Measurements from ENCODE around the gene CETP.
A peak's percentile ranks its signal among the peaks of the same experiment; 100 is the strongest.

CETP gene, protein sequence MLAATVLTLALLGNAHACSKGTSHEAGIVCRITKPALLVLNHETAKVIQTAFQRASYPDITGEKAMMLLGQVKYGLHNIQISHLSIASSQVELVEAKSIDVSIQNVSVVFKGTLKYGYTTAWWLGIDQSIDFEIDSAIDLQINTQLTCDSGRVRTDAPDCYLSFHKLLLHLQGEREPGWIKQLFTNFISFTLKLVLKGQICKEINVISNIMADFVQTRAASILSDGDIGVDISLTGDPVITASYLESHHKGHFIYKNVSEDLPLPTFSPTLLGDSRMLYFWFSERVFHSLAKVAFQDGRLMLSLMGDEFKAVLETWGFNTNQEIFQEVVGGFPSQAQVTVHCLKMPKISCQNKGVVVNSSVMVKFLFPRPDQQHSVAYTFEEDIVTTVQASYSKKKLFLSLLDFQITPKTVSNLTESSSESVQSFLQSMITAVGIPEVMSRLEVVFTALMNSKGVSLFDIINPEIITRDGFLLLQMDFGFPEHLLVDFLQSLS

DNA sequence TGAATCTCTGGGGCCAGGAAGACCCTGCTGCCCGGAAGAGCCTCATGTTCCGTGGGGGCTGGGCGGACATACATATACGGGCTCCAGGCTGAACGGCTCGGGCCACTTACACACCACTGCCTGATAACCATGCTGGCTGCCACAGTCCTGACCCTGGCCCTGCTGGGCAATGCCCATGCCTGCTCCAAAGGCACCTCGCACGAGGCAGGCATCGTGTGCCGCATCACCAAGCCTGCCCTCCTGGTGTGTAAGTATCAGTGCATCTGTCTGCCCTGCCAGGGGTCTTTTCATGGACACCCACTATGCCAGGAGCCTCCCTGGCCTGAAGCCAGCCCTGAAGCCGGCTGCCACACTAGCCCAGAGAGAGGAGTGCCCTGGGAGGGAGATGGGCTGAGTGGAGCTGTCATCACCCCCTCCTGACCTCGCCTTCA lies at the start of gene CETP:
TSS of gene CETP (plus strand) at position 100 of the 431 bp plus-strand sequence. CDS start at position 130, 30 bp downstream.
- DNase-seq (ENCODE audit: low spot score) = no peak

DNA sequence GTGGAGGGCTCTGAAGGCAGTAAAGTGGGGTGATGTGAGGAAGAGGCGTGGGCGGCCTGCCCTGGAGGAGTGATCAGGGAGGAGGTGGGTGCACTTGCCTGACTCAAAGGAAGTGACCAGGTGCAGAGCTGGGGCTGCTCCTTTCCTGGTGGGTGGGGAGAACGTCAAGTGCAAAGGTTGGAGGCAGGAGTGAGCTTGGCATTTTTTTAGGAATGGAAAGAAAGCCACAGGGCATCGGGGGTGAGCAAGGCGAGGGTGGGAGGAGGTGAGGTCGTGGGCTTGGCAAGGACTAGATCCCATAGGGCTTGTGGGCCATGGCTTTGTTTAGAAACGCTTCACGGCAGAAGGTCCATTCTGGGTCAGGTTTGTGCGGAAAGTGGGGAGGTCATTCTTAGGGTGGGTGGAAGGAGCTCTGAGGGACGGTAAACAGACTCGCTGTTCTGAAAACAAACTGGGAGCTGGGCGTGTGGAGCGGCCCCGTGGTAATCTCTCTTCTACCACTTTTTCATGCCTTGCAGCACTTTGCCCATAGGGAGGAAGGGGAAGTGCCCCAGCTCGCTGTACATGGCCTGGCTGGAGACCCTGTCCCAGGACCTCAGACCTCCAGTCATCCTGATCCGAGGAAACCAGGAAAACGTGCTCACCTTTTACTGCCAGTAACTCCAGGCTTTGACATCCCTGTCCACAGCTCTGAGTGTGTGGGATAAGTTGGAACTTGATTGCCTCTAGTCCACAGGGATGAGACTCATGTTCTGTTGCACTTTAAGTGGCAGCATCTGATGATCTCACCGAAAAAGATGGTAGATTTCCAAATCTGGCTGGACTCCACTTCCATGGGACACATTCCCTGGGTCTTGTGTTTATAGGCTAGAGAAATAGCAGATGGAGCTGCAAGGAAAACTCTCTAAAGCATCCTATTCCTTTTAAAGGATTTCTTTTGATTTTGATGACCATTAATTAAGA lies 48.7 kb upstream of the CETP start:
- DNase-seq (ENCODE audit: low spot score) = no peak

DNA sequence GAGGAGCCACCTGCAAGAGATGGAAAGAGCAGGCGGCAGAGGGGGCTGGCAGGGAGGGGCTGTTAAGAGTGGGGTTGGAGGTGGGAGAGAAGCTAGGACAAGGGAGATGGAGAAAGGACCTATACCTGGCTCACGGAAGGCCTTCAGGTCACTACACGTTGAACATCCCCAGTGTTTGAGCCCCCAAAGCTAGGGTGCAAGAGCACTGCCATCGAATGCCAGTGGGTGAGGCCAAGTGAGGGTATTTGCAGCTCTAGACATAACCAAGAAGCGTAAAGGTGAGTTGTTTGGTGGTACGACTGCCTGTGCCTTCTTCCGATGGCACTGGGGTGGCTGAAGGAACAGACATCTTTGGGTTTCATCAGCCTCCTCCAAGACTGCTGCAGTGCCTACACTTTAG lies 46.9 kb upstream of the CETP start:
- no peak for DNase-seq (ENCODE audit: low spot score)

DNA sequence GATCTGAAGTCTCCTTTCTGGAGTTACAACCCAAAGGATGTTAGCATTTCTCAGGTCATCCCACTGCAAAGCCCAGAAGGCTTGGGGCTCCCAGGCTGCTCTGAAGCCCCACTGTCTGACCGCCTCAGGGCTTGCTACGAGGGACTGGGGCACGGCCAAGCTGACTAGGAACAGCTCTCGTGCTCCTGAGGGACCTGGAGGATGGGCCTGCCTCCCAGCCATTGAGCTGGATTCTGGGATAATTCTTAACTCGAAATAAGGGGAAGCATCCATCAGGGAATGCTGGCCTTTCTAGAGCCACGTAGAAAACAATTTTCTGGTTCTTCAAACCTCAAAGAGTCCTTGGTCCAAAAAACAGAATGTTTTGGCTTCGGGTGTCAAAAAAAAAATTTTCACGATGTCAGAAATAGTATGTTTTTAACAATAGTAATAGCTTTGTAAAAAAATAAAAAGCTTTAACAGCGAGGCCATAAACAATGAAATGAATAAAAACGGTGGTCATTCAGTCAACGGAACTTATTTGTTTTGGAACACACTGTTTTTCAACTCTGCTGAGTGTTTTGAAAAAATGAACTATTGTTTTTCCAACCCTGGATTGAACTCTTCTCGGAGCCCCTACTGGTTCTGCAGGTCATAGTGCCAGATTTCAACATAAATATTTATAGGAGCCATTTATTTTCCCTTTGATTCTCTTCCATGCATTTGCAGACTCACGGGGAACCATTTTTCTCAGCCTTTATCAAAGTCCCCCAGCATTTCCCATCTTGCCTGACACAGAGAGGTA lies 46.2 kb upstream of the CETP start:
- DNase-seq (ENCODE audit: low spot score) = no peak

DNA sequence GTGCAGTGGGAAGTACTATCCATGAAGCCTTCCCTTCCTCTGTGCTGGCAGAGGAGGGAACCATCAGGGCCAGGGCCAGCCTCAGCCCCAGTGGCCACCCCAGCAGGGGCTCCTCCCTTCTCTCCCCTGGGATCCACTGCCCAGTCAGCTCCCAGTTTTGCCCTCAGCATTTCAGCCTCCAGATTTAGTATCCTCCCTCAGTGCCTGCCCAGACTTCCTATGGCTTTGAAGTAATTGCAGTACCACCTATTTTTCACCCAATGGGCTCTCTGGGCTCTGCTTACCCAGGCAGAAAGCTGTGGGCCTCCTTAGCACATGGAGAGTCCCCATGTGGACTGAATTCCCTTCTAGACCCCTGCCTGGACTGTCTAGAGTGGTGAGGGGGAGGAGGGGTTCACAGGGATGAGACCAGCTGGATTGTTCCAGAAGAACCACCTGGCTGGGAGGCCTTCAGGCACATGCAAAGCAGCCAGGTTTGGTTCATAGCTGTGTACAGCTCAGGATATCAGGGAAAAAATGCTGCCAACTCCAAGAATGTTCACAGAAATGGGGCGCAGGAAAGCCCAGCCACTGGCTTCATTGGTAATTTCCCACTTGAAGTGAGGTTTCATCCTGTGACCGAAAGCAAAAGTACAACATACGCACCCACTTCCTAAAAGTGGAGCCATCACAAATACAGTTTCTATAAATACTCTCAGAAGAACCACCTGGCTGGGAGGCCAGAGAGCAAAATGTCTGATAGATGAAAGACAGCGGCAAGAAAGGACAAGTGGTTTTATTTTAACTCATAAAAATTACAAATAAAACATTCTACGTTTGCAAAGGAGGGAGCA lies 45.0 kb upstream of the CETP start:
- DNase-seq (ENCODE audit: low spot score) = peak; percentile 34

DNA sequence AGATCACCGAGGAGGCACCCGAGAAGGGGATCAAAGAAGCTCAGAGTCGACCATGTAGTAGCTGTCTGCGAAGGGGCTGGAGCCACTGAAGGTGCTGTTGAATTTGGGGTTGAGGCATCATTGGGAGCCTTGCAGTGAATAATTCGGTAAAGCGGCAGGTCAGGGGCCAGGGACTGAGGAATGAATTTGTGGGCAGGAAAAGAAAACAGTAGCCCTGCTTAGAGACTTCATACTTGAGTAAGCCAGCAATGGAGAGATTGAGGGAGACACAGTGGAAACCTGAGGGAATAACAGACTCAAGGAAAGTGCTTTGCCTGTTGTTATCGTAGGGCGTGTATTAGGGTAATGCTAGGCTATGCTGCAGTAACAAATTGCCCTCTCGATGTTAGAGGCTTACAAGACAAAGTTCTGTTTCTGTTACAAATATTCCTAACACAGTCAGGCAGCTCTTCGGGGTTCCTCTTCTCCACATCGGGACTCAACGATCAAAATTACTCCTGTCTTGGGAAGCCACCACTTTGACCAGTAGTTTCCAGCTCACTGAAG lies 43.2 kb upstream of the CETP start:
- no peak for DNase-seq (ENCODE audit: low spot score)

DNA sequence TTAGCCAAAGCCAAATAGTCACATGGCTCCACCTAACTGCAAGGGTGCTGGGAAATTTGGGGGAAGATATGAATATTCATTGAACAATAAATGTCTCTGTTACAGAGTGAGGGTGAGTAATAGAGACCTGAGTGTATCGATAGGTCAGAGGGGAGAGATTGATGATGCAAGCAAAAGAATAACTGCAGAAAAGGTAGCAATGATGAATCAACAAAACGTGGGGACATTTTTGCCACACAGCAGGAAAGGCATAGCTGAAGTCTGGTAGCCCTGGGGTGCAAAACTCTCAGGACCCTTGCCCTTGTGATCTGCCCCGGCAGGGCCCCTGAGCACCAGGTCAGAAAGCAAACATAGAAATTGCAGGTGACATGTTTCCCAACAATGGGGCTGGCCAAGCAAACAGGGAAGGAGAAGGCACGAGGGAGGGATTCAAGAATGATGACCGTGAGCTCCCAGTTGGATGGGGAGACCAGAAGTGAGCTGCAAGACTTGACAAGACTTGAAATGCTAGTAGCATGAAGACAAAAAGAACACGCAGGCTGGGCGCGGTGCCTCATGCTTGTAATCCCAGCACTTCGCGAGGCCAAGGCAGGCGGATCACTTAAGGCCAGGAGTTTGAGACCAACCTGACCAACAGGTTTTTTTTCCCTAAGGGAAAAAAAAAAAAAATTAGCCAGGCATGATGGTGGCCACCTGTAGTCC lies 42.5 kb upstream of the CETP start:
- no peak for DNase-seq (ENCODE audit: low spot score)

DNA sequence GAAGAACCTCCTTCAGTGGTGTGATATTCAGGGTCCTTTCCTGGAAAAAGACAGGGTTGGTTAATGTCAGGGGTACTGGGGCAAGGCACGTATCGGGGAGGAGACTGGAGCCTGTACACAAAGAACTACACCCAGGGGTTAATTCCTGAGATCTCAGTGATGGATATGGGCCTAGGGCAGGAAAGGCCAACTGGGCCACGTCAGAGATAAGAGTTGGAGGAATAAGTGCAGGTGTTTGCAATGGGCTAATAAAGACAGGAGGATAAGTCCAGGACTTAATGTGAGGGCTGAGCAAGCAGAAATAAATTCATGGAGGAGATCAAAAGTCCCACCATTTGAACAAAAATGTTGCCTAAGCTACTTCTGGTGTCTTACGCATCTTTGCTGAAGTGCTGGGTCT lies 40.2 kb upstream of the CETP start:
- DNase-seq (ENCODE audit: low spot score) = no peak

DNA sequence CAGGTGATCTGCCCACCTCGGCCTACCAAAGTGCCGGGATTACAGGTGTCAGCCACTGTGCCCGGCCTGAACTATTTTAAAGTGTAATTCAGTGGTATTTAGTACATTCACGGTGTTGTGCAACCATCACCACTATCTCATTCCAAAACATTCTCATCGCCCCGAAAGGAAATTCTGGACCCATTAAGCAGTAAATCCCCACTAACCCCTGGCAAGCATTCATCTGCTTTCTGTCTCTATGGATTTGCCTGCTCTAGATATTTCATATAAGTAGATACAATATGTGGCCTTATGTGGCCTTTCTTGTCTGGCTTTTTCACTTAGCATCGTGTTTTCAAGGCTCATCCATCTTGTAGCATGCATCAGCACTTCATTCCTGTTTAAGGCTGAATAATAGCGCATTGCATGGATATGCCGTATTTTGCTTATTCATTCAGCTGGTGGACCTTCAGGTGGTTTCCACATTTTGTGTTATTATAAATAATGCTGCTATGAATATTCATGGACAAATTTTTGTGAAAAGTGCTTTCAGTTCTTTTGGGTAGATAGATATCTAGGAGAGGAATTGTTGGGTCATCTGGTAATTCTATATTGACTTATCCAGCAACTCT lies 38.2 kb upstream of the CETP start:
- no peak for DNase-seq (ENCODE audit: low spot score)

DNA sequence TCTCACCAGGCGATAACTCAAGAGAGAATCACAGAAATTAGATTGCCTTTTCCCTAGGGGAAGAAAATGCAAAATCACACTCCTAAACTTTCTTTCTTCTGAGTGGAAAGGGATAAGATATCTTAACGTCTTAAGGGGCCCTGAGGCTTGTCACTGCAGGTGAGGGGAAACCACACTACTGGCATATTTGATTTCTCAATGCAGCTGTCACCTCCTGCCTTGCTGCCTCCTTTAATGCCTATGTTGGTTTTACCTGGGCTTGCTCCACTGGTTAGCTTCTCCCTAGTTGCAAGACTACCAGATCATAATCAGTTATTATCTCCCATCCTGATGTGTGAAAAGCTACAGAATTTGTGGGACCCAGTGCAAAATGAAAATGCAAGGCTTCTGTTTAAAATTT lies 34.3 kb upstream of the CETP start:
- DNase-seq (ENCODE audit: low spot score) = no peak

DNA sequence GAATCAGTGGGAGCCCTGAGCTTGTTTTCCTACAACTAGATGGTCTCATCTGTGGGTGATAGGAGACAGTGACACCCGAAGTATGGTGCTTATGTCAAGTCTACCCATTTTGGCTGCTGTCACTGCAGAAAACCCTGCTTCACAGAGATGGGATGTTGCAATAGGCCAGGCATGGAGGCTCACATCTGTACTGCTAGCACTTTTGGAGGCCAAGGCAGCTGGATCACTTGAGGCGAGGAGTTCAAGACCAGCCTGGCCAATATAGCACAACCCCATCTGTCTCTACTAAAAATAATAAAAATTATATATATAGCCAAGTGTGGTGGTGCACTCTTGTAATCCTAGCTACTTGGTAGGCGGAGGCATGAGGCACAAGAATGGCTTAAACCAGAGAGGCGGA lies 32.1 kb upstream of the CETP start:
- DNase-seq (ENCODE audit: low spot score) = no peak

DNA sequence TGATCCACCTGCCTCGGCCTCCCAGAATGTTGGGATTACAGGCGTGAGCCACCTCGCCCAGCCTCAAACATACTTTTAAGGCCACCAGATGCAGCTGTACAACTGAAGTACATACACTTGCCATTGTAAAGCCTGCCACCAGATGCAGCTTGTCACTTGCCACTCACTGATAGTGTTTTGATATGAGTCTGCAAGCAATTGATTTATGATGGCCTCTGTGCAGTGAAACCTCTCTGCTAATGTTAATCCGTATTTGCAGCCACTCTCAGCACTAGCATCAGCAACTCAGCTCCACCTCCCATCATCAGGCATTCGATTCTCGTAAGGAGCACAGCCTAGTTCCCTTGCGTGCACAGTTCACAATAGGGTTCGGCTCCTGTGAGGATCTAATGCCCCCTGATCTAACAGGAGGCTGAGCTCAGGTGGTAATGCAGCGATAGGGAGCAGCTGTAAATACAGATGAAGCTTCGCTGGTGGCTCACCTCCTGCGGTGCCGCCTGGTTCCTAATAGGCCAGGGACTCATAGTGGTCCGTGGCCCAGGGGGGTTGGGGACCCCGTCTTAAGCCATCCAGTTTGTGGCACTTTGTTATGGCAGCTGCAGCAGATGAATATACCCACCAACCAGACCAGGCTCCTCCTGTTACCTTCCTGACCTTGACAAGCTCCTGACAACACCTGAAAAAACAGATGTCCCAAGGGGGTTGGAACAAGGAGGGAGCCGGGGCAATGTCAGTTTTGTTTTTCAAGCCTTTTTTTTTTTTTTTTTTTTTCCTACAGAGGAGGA lies 31.1 kb upstream of the CETP start:
- DNase-seq (ENCODE audit: low spot score) = no peak

DNA sequence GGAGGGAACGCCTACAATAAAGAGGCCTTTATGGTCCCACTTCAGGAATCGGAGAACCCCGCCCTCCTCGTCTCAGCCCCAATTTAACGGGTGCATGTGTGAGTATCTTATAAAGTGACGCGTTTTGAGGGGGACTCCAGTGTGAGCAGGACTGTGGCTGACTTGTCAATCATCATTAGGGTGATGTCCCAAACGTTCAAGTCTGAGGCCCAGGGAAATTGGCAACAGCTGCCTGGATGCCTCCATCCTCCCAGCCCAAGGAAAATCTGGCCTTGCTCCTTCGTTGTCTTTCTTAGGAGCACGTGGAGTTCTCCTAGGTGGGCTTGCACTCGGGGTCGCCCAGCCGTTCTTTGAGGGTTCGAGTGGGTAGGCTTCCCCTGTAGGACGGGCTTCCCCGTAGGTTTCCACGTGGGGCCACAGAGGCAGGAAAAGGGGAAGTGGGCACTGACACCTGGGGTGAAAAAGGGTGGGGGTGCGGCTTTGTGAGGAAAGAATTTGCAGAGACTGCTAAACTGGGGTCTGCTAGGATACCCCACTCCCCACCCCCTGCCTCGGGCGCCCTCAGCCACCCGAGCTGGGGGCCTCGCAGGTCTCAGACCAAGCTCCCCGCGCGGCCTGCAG lies 30.4 kb upstream of the CETP start:
- no peak for DNase-seq (ENCODE audit: low spot score)

DNA sequence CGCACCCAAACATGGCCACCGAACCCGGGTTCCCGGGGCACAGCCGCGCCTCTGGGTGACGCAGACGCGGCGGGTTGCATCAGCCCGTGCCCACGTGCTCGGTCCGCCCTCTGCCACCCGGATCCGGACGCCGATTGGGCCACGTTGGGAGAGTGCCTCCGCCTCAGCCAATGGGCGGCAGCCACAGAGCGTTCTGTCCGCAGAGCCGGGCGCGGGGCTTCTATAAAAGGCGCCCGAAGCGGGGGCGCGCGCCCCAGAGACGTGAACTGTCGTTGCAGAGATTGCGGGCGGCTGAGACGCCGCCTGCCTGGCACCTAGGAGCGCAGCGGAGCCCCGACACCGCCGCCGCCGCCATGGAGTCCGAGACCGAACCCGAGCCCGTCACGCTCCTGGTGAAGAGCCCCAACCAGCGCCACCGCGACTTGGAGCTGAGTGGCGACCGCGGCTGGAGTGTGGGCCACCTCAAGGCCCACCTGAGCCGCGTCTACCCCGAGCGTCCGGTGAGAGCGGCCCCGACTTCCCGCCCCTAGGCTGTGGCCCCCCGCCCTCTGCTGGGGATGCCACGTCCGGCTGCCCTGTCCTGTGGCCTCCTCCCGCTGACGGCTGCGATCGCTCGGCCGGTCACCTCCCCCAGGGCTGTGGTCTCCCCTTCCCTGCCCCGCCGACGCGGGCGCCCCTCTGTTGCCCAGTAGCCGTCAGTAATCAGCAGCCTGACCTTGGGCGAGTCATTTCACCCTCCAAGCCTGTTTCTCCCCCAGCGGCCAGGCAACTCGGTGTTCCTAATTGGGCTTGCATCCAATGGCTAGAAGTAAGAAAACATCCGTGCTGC lies 29.6 kb upstream of the CETP start, which contains the start of gene HERPUD1:
TSS of gene HERPUD1 (plus strand) at position 251 of the 829 bp plus-strand sequence. CDS start at position 354, 103 bp downstream.
- DNase-seq (ENCODE audit: low spot score) = peak; percentile 99

DNA sequence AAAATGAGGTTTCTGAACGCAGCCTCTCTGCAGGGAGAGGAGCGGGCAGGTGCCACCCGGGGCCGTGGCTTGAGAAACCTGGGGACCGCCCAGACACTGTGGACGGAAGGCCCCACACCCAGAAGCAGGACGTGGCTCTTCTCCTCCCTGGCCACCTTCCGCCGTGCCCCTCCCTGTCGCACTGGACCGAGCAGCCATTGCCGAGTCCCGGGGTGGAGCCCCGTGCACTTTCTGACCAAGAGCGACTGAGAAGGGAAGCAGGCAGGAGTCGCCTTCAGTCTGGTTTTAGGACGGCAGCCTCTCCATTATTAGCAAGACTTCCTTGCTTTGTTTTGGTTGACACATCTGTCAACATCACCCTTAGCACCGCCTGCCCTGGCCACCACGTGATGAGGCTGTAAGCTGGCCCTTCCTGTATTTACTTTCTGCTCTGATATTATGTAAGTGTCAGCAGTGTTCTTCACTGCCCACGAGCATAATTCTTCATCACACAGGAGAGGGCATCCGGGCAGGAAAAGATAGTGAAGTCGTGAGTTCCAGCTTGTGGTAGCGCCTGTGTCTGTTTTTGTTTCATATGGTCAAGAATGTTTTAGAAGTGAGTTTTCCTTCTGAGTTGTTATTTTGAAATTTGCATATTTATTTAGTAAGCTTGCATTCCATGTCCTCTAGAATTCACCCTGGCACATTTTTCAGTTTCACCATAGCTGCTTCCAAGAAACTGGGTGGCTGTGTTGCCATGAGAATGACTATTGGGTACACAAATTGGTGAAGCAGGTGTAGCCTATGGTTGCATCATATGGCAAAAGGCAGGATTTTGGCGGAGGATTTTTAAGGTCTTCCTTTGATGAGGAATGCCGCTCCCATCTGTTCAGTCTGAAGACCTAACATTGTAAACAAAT lies 28.8 kb upstream of the CETP start:
- peak; percentile 44 for DNase-seq (ENCODE audit: low spot score)
